ENCODE data around the gene ASTN2.

GRCh38 chr9:117088140-117088539 is 326.7 kb downstream of the ASTN2 start:
- TF ChIP-seq, protein P1, sequence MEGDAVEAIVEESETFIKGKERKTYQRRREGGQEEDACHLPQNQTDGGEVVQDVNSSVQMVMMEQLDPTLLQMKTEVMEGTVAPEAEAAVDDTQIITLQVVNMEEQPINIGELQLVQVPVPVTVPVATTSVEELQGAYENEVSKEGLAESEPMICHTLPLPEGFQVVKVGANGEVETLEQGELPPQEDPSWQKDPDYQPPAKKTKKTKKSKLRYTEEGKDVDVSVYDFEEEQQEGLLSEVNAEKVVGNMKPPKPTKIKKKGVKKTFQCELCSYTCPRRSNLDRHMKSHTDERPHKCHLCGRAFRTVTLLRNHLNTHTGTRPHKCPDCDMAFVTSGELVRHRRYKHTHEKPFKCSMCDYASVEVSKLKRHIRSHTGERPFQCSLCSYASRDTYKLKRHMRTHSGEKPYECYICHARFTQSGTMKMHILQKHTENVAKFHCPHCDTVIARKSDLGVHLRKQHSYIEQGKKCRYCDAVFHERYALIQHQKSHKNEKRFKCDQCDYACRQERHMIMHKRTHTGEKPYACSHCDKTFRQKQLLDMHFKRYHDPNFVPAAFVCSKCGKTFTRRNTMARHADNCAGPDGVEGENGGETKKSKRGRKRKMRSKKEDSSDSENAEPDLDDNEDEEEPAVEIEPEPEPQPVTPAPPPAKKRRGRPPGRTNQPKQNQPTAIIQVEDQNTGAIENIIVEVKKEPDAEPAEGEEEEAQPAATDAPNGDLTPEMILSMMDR (conservative IDR thresholded peaks at IDR 0.05 in 1 of 2, IDR thresholded peaks at IDR 0.05 in 1 of 2; ENCODE audit: extremely low read depth in 1 of 2, insufficient read depth in 1 of 2, low read depth in 1 of 2, low read length in 2 of 2) = no peak
- TF ChIP-seq EZH2 (IDR thresholded peaks at IDR 0.05; ENCODE audit: borderline replicate concordance, low read length) = no peak
